Measurements from ENCODE around the gene UBXN4.
"Not testable (repeated sequence)": the region's sequence is repeated elsewhere in the genome, so short reads cannot be mapped to it uniquely, and the experiment has no call there.

UBXN4 gene

DNA sequence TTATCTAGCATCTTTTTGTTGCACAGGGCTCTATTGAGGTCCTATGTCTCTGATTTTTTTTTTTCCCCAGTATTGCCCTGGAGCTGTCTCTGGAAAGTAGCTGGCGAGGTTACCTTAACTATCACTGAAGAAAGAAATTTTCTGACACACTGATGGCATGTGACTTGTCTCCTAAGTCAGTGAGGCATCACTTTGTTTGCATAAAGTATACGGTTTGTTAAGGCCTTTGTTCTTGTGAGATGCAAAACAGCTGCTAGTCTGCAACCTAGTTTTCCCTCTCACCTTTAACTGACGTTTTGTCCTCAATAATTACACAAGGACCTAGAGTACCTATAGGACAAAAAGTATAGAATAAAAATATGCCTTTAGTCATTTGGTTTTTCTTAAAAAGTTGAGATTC, 41.8 kb downstream of the UBXN4 start:
- TF ChIP-seq, protein P1, sequence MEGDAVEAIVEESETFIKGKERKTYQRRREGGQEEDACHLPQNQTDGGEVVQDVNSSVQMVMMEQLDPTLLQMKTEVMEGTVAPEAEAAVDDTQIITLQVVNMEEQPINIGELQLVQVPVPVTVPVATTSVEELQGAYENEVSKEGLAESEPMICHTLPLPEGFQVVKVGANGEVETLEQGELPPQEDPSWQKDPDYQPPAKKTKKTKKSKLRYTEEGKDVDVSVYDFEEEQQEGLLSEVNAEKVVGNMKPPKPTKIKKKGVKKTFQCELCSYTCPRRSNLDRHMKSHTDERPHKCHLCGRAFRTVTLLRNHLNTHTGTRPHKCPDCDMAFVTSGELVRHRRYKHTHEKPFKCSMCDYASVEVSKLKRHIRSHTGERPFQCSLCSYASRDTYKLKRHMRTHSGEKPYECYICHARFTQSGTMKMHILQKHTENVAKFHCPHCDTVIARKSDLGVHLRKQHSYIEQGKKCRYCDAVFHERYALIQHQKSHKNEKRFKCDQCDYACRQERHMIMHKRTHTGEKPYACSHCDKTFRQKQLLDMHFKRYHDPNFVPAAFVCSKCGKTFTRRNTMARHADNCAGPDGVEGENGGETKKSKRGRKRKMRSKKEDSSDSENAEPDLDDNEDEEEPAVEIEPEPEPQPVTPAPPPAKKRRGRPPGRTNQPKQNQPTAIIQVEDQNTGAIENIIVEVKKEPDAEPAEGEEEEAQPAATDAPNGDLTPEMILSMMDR (IDR thresholded peaks at IDR 0.05; ENCODE audit: low read depth, low read length) = no peak
- H3K4me3 ChIP-seq (ENCODE audit: low read depth, low read length) = no peak overlapping the region

DNA sequence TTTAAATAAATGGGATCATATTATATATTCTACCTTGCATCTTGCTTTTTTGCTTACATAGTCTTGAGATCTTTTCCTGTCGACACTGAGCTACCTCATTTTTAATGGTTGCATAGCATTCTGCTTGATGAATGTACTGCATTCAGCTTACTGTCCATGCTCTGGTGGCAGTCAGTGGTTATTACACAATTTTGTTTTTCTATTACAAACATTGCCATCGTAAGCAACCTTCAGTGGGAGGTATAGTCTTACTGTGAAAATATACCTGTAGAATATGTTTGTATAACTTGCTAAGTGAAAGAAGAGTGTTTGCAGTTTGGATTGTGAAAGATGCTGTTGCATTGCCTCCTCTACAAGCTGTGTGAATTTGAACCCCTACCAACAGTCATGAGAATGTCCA, 43.4 kb downstream of the UBXN4 start:
- no peak overlapping the region for H3K4me3 ChIP-seq (ENCODE audit: low read depth, low read length)
- TF ChIP-seq, protein P1 (IDR thresholded peaks at IDR 0.05; ENCODE audit: low read depth, low read length) = no peak

- TF ChIP-seq, protein P1 (IDR thresholded peaks at IDR 0.05; ENCODE audit: low read depth, low read length) = no peak
- H3K4me3 ChIP-seq (ENCODE audit: low read depth, low read length) = no peak overlapping the region
These were observed 45.2 kb downstream of the UBXN4 start for GRCh38 chr2:135786823-135787222.

DNA sequence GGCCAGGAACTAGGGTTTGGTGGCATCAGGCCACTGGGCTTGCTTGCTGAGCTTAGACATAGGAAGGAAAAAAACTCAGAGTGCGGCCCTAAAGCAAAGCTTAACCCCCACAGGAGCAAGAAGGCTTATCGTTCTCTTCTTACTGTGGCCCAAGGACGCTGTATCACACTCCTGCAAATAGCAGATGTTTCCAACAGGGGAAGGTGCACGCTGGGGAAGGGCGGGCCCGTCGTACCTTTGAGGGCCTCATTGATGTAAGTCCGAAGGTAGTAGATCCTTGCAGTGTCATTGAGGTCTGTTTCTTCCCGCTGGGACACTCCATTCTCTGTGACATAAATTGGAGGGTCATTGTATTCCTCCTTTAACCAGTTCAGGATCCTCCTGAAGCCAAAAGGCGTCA, 48.8 kb downstream of the UBXN4 start:
- no peak overlapping the region for H3K4me3 ChIP-seq (ENCODE audit: low read depth, low read length)
- TF ChIP-seq, protein P1 (IDR thresholded peaks at IDR 0.05; ENCODE audit: low read depth, low read length) = no peak

DNA sequence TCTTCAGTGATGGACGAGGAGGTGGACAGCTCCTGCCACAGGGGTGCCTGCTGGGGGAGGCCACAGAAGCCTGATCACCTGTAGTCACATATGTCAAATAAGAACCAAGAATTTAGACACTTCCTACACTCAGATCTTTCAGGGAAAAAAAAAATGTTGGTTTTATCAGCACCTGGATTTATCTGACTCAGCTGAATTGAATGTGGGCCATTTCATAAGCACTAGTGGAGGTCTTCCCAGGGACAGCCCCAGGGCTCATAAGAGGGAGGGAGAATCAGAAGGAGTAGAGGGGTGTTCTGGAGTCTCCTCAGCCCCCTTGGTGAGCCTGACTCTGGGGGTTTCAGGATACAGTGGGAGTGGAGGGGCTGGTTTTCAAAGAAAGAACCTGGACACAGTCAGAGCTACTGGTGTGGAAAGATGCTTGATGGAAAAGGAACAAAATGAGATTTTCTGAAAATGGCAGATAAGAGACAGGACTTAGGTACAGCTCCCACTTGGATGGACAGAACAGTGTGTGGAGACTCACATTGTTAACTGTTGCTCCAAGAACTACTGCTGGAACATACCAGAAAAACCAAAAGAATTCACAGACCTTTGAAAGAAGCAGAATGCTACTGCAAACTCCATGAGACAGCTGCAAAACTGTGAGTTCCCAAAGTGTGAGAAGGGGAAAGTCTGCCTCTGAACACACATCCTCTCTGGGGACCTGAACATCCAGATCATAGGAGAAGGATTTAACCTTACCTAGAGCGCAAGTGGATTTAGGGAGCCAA, 49.9 kb downstream of the UBXN4 start:
- TF ChIP-seq, protein P1 (IDR thresholded peaks at IDR 0.05; ENCODE audit: low read depth, low read length) = no peak
- H3K4me3 ChIP-seq (ENCODE audit: low read depth, low read length) = no peak overlapping the region

GRCh38 chr2:135792401-135793150, 50.9 kb downstream of the UBXN4 start:
- TF ChIP-seq, protein P1 (IDR thresholded peaks at IDR 0.05; ENCODE audit: low read depth, low read length) = no peak
- H3K4me3 ChIP-seq (ENCODE audit: low read depth, low read length) = no peak overlapping the region

GRCh38 chr2:135795641-135796040, 54.0 kb downstream of the UBXN4 start:
- TF ChIP-seq, protein P1 (IDR thresholded peaks at IDR 0.05; ENCODE audit: low read depth, low read length) = 0 out of 2 replicates have a peak, but pooled peaks have one; percentile 15
- not testable (repeated sequence) for H3K4me3 ChIP-seq (ENCODE audit: low read depth, low read length)

Data from WI38 (cell line).